Measurements from ENCODE around the gene CNST.

The CNST gene

DNA sequence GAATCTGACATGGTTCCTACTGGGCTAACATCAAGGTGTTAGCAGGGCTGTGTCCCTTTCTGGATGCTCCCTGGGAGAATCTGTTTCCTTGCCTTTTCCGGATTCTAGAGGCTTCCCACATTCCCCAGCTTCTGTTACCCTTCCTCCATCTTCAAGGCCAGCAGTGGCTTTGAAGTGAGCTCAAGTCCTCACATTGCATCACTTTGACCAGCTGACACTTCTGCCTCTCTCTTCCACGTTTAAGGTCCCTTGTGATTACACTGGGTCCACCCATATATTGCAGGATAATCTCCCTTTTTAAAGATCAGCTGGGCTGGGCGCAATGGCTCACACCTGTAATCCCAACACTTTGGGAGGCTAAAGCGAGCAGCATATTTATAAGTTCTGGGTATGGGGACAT lies 33.1 kb downstream of the CNST start:
- TF ChIP-seq SIN3A (IDR thresholded peaks at IDR 0.05; ENCODE audit: borderline replicate concordance, insufficient read depth, low read length) (no peak), TAF1 (IDR thresholded peaks at IDR 0.05; ENCODE audit: borderline replicate concordance, insufficient read depth, low read length) (no peak), POLR2AphosphoS5 (IDR thresholded peaks at IDR 0.05; ENCODE audit: low read depth, low read length) (no peak), FOXP2 (optimal IDR thresholded peaks at IDR 0.05; ENCODE audit: borderline replicate concordance, extremely low read depth, extremely low read length, insufficient read depth) (no peak)
- TF ChIP-seq, protein P1, sequence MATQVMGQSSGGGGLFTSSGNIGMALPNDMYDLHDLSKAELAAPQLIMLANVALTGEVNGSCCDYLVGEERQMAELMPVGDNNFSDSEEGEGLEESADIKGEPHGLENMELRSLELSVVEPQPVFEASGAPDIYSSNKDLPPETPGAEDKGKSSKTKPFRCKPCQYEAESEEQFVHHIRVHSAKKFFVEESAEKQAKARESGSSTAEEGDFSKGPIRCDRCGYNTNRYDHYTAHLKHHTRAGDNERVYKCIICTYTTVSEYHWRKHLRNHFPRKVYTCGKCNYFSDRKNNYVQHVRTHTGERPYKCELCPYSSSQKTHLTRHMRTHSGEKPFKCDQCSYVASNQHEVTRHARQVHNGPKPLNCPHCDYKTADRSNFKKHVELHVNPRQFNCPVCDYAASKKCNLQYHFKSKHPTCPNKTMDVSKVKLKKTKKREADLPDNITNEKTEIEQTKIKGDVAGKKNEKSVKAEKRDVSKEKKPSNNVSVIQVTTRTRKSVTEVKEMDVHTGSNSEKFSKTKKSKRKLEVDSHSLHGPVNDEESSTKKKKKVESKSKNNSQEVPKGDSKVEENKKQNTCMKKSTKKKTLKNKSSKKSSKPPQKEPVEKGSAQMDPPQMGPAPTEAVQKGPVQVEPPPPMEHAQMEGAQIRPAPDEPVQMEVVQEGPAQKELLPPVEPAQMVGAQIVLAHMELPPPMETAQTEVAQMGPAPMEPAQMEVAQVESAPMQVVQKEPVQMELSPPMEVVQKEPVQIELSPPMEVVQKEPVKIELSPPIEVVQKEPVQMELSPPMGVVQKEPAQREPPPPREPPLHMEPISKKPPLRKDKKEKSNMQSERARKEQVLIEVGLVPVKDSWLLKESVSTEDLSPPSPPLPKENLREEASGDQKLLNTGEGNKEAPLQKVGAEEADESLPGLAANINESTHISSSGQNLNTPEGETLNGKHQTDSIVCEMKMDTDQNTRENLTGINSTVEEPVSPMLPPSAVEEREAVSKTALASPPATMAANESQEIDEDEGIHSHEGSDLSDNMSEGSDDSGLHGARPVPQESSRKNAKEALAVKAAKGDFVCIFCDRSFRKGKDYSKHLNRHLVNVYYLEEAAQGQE (IDR thresholded peaks at IDR 0.05; ENCODE audit: insufficient read depth in 1 of 2, low read depth in 2 of 2, low read length in 2 of 2): no peak

DNA sequence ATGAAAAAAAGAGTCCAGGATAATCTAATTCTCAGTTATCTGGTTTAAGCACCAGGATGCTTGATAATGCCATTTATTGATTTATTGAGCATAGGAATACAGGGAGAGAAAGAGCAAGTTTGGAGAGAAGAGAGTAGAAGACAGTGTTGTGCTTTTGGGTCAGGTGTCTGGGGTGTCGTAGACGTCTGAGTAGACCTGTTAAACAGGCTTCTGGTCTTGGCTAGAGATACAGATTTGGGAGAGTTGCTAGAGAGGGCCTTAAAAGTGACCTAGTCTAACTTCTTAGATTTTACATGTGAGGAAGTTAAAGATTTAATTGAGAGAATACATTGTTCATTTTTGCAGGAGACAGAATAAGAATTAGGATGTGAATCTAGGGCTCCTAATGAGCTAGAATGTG lies 34.3 kb downstream of the CNST start:
- TF ChIP-seq FOXP2 (optimal IDR thresholded peaks at IDR 0.05; ENCODE audit: borderline replicate concordance, extremely low read depth, extremely low read length, insufficient read depth) (no peak), TAF1 (IDR thresholded peaks at IDR 0.05; ENCODE audit: borderline replicate concordance, insufficient read depth, low read length) (no peak), POLR2AphosphoS5 (IDR thresholded peaks at IDR 0.05; ENCODE audit: low read depth, low read length) (no peak), SIN3A (IDR thresholded peaks at IDR 0.05; ENCODE audit: borderline replicate concordance, insufficient read depth, low read length) (no peak)
- TF ChIP-seq, protein P1 (IDR thresholded peaks at IDR 0.05; ENCODE audit: insufficient read depth in 1 of 2, low read depth in 2 of 2, low read length in 2 of 2): no peak

GRCh38 chr1:246602194-246602593 lies 35.9 kb downstream of the CNST start:
- TF ChIP-seq SIN3A (IDR thresholded peaks at IDR 0.05; ENCODE audit: borderline replicate concordance, insufficient read depth, low read length): no peak
- TF ChIP-seq FOXP2 (optimal IDR thresholded peaks at IDR 0.05; ENCODE audit: borderline replicate concordance, extremely low read depth, extremely low read length, insufficient read depth): no peak
- TF ChIP-seq TAF1 (IDR thresholded peaks at IDR 0.05; ENCODE audit: borderline replicate concordance, insufficient read depth, low read length): no peak
- TF ChIP-seq, protein P1 (IDR thresholded peaks at IDR 0.05; ENCODE audit: insufficient read depth in 1 of 2, low read depth in 2 of 2, low read length in 2 of 2): no peak
- TF ChIP-seq POLR2AphosphoS5 (IDR thresholded peaks at IDR 0.05; ENCODE audit: low read depth, low read length): no peak

- TF ChIP-seq POLR2AphosphoS5 (IDR thresholded peaks at IDR 0.05; ENCODE audit: low read depth, low read length) (no peak), TAF1 (IDR thresholded peaks at IDR 0.05; ENCODE audit: borderline replicate concordance, insufficient read depth, low read length) (no peak), SIN3A (IDR thresholded peaks at IDR 0.05; ENCODE audit: borderline replicate concordance, insufficient read depth, low read length) (no peak), FOXP2 (optimal IDR thresholded peaks at IDR 0.05; ENCODE audit: borderline replicate concordance, extremely low read depth, extremely low read length, insufficient read depth) (no peak)
- TF ChIP-seq, protein P1 (IDR thresholded peaks at IDR 0.05; ENCODE audit: insufficient read depth in 1 of 2, low read depth in 2 of 2, low read length in 2 of 2): no peak
Observed at GRCh38 chr1:246607462-246607861, 41.2 kb downstream of the CNST start.
